ENCODE results near the gene EXOC4. TPM values are rescaled to one million over a fixed set of nuclear protein-coding genes. Genes with fewer than 3 reads are reported as not detected.

EXOC4 gene
- total and polyA plus RNA-seq, 2 of the 8 experiments (the other 6 are each of a cell fraction or from before 2014, with no cell fraction given), result 27.0 to 67.3 TPM

- no peaks in the 10 kb centered on the region for H3K79me2 ChIP-seq (ENCODE audit: control insufficient read depth in 1 of 2, insufficient read depth in 2 of 2, low read length in 2 of 2)
- DNase-seq (ENCODE audit: low read depth in 1 of 2, low spot score in 2 of 2), result no peak
- no peak overlapping the region for H3K14ac ChIP-seq (ENCODE audit: insufficient read length)
- H3K79me1 ChIP-seq (ENCODE audit: low read depth, low read length), result no peaks in the 10 kb centered on the region
- no peak overlapping the region for H3K56ac ChIP-seq (replicated peaks; ENCODE audit: insufficient read length, low read depth, low read length)
- CTCF ChIA-PET (ENCODE audit: partially characterized antibody), result interaction anchor here (0.6 to 3.0 kb wide), 4 partner anchors 69 to 1025 kb away, joined by 3 to 11 read pairs (median 4); no protein-coding TSS in a partner anchor
- no peak overlapping the region for H2BK5ac ChIP-seq (ENCODE audit: low read depth, low read length)
- no peak overlapping the region for H2AFZ ChIP-seq (ENCODE audit: low read length)
- no peak overlapping the region for H4K91ac ChIP-seq (replicated peaks; ENCODE audit: insufficient read length, low read length)
- no peak overlapping the region for H3K9ac ChIP-seq (replicated peaks in 1 of 4; ENCODE audit: extremely low read depth in 1 of 4, low read depth in 3 of 4, low read length in 3 of 4)
- no peaks in the 10 kb centered on the region; a peak in 1 of 7 replicates for H3K4me1 ChIP-seq (replicated peaks in 1 of 4; ENCODE audit: control insufficient read depth in 3 of 4, insufficient read depth in 4 of 4, low read length in 3 of 4)
- no peaks in the 10 kb centered on the region for H3K27me3 ChIP-seq (replicated peaks in 1 of 4; ENCODE audit: control insufficient read depth in 3 of 4, extremely low read depth in 1 of 4, insufficient read depth in 3 of 4, low read length in 3 of 4)
- H4K20me1 ChIP-seq (replicated peaks in 1 of 2; ENCODE audit: control insufficient read depth in 1 of 2, insufficient read depth in 2 of 2, low read length in 2 of 2), result no peaks in the 10 kb centered on the region
- TF ChIP-seq ATF2 (IDR thresholded peaks at IDR 0.05; ENCODE audit: low read length) (no peak), RBBP5 (IDR thresholded peaks at IDR 0.05; ENCODE audit: borderline replicate concordance, low read depth, low read length) (no peak), ZNF274 (IDR thresholded peaks at IDR 0.05; ENCODE audit: borderline replicate concordance, extremely low read depth, low read length) (no peak), FOSL1 (IDR thresholded peaks at IDR 0.05; ENCODE audit: insufficient read depth, low read depth, low read length) (no peak), JUN (IDR thresholded peaks at IDR 0.05; ENCODE audit: low read depth, low read length) (no peak), TCF12 (IDR thresholded peaks at IDR 0.05; ENCODE audit: low read depth, low read length) (no peak), KDM1A (IDR thresholded peaks at IDR 0.05; ENCODE audit: borderline replicate concordance, low read length) (no peak), EP300 (IDR thresholded peaks at IDR 0.05; ENCODE audit: borderline replicate concordance in 1 of 2, low read depth in 2 of 2, low read length in 2 of 2) (no peak), MAX (IDR thresholded peaks at IDR 0.05) (no peak)
- no peak overlapping the region for H4K8ac ChIP-seq (ENCODE audit: extremely low read depth, insufficient read depth, low read length)
- H4K5ac ChIP-seq (ENCODE audit: insufficient read length, low read depth, low read length), result no peak overlapping the region
- H2BK15ac ChIP-seq (ENCODE audit: low read length), result no peak overlapping the region
- H3K4ac ChIP-seq (replicated peaks; ENCODE audit: insufficient read length, low read depth, low read length), result no peak overlapping the region
- POLR2A ChIA-PET (ENCODE audit: partially characterized antibody), result interaction anchor here (1.1 kb wide), 1 partner anchor 49 kb away, joined by 4 read pairs; no protein-coding TSS in a partner anchor
- peaks cover 0 to 3% of the 10 kb centered on the region in 2 experiments; a peak in 1 of 4 replicates for H3K9me3 ChIP-seq (ENCODE audit: insufficient read depth in 2 of 2, low read depth in 1 of 2, low read length in 1 of 2)
- H3K4me2 ChIP-seq (ENCODE audit: insufficient read depth in 1 of 2, low read depth in 2 of 2, low read length in 2 of 2), result no peak overlapping the region
- no peak overlapping the region for H2BK120ac ChIP-seq (replicated peaks; ENCODE audit: low read depth, low read length)
- no peak overlapping the region for H3K27ac ChIP-seq (ENCODE audit: low read depth, low read length)
- H3K23me2 ChIP-seq (ENCODE audit: low read depth, low read length), result no peaks in the 10 kb centered on the region
- peaks cover 0 to 8% (median 0%) of the 10 kb centered on the region in 4 experiments; a peak in 1 of 8 replicates for H3K36me3 ChIP-seq (ENCODE audit: control insufficient read depth in 2 of 4, insufficient read depth in 4 of 4, low read length in 3 of 4)
- H2BK20ac ChIP-seq (ENCODE audit: low read length), result no peak overlapping the region
- no peak overlapping the region for H2BK12ac ChIP-seq (ENCODE audit: low read depth, low read length)
- H2AK5ac ChIP-seq (ENCODE audit: low read depth, low read length), result no peak overlapping the region
- no peak overlapping the region for H3K23ac ChIP-seq (ENCODE audit: insufficient read length)
- no peak overlapping the region for H3K4me3 ChIP-seq (ENCODE audit: extremely low read depth in 1 of 4, insufficient read depth in 2 of 4, low read depth in 3 of 4, low read length in 4 of 4)
- FAIRE-seq, result no peak
- no peak overlapping the region; the same call in 1 of the 2 replicates for H3K18ac ChIP-seq (ENCODE audit: extremely low read depth, low read length)
Measured at GRCh38 chr7:134071355-134072331, 818.8 kb downstream of the EXOC4 start.
